H1 (cell line): Measurements from ENCODE around the gene BCL11A.

ENCODE experiments used
- CHD2 ChIP-seq: IDR thresholded peaks from 2 replicates; pipeline ENCODE4 v1.6.1; 2012; ENCODE audit warnings: low read length, improper control_type of control experiment
- RBBP5 ChIP-seq: IDR thresholded peaks from 2 replicates; pipeline ENCODE4 v1.7.1; 2012; ENCODE audit warnings: low read depth, mild to moderate bottlenecking, inconsistent platforms, low read length, moderate library complexity, borderline replicate concordance
- SP2 ChIP-seq: IDR thresholded peaks from 2 replicates; pipeline ENCODE4 v1.6.1; 2012; ENCODE audit warnings: mild to moderate bottlenecking, low read length, inconsistent platforms
- TF ChIP-seq, protein P1 (sequence below), 3 experiments: IDR thresholded peaks; 1 replicate in 2 of 3; 2 replicates in 1 of 3; pipeline versions ENCODE4 v1.5.1 to v1.6.1; 2011; ENCODE audit warnings: low read length in 3 of 3, mild to moderate bottlenecking in 3 of 3, inconsistent platforms in 2 of 3, low read depth in 1 of 3, moderate library complexity in 1 of 3; ENCODE audit not compliant: insufficient read depth in 1 of 3; ENCODE audit errors: control extremely low read depth in 1 of 3

GRCh38 chr2:60461421-60462108 is 91.9 kb downstream of the BCL11A start:
- TF ChIP-seq SP2 (no peak), CHD2 (no peak), RBBP5 (no peak)
- TF ChIP-seq, protein P1, sequence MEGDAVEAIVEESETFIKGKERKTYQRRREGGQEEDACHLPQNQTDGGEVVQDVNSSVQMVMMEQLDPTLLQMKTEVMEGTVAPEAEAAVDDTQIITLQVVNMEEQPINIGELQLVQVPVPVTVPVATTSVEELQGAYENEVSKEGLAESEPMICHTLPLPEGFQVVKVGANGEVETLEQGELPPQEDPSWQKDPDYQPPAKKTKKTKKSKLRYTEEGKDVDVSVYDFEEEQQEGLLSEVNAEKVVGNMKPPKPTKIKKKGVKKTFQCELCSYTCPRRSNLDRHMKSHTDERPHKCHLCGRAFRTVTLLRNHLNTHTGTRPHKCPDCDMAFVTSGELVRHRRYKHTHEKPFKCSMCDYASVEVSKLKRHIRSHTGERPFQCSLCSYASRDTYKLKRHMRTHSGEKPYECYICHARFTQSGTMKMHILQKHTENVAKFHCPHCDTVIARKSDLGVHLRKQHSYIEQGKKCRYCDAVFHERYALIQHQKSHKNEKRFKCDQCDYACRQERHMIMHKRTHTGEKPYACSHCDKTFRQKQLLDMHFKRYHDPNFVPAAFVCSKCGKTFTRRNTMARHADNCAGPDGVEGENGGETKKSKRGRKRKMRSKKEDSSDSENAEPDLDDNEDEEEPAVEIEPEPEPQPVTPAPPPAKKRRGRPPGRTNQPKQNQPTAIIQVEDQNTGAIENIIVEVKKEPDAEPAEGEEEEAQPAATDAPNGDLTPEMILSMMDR (IDR thresholded peaks at IDR 0.05; ENCODE audit: control extremely low read depth in 1 of 3, insufficient read depth in 1 of 3, low read depth in 1 of 3, low read length in 3 of 3), result no peak
